HG02981 (cell line): ENCODE data around the gene BET1.

ENCODE experiments used
- ATAC-seq: cut with Tn5 transposase; IDR thresholded peaks from one replicate; pipeline ENCODE4 v1.9.1; 2021; ENCODE audit warnings: mild to moderate bottlenecking, moderate library complexity; ENCODE audit not compliant: unreplicated experiment

BET1 gene

GRCh38 chr7:94015538-94015937 is 11.4 kb upstream of the BET1 start:
- ATAC-seq, result no peak

GRCh38 chr7:94012746-94013145 is 8.6 kb upstream of the BET1 start:
- ATAC-seq, result no peak

GRCh38 chr7:94011714-94012353 is 7.7 kb upstream of the BET1 start:
- no peak for ATAC-seq

- ATAC-seq, result no peak
These were observed 4.4 kb upstream of the BET1 start for GRCh38 chr7:94008537-94008936.

GRCh38 chr7:94005753-94006152 is 1.6 kb upstream of the BET1 start:
- ATAC-seq, result no peak

- ATAC-seq, result peak; percentile 33
These were observed 620 bp downstream of the BET1 start for GRCh38 chr7:94003446-94004023.

GRCh38 chr7:94001396-94001795 is 2.8 kb downstream of the BET1 start:
- no peak for ATAC-seq

- ATAC-seq, result no peak
These were observed 6.3 kb downstream of the BET1 start for GRCh38 chr7:93997868-93998267.

- ATAC-seq, result no peak
These were observed 11.6 kb downstream of the BET1 start for GRCh38 chr7:93992421-93993110.

GRCh38 chr7:93987297-93987696 is 16.9 kb downstream of the BET1 start:
- ATAC-seq, result no peak

- no peak for ATAC-seq
These were observed 19.1 kb downstream of the BET1 start for GRCh38 chr7:93985101-93985500.

- ATAC-seq, result no peak
These were observed 20.1 kb downstream of the BET1 start for GRCh38 chr7:93984024-93984423.

- no peak for ATAC-seq
These were observed 22.7 kb downstream of the BET1 start for GRCh38 chr7:93981480-93981874.

- ATAC-seq, result peak; percentile 56
These were observed 23.2 kb downstream of the BET1 start for GRCh38 chr7:93980744-93981479.

GRCh38 chr7:93977211-93977950 is 26.8 kb downstream of the BET1 start:
- ATAC-seq, result no peak

- ATAC-seq, result no peak
These were observed 31.0 kb downstream of the BET1 start for GRCh38 chr7:93973134-93973533.

GRCh38 chr7:93972029-93972725 is 32.0 kb downstream of the BET1 start:
- ATAC-seq, result no peak

GRCh38 chr7:93968911-93969620 is 35.1 kb downstream of the BET1 start:
- ATAC-seq, result no peak

GRCh38 chr7:93964813-93965212 is 39.3 kb downstream of the BET1 start:
- ATAC-seq, result no peak

GRCh38 chr7:93964262-93964661 is 39.9 kb downstream of the BET1 start:
- no peak for ATAC-seq
